ENCODE measurements around the gene TCFL5. TPM values are rescaled to one million over a fixed set of nuclear protein-coding genes. Genes with fewer than 3 reads are reported as not detected.

Gene TCFL5
- polyA plus RNA-seq, 2 donors = 2.8 to 3.5 TPM

DNA sequence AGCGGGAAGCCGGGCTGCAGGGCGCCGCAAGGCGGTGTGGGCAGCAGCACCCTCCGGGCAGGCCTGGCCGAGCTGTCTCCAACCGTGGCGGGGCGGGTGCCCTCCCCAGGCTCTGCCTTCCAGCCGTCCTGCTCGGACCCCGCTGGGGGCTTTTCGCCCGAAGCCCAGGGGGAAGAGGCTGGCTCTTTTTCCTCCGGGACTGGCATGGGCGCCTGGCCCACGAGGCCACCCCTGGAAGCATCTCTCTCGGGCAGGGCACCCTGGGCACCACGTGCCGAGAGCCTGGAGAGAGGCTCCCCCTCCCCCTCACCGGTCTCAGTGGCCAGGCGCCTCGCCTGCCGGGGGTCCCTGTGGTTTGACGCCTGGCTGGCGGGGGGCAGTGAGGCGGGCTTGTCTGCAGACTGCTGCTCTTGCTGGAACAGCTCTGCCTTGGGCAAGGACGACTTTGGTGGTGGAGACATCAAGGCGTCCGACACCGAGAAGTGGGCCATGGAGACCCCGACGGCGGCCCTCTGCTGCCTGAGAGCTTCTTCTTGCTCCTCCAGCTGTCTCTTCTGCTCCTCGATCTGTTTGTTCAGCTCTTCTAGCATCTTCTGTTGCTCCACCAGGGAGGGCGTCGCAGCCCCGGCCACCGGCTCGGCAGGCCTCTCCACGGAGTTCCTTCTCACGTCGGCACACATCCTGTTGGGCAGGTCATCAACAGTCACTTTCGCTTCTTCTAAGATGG is 19.5 kb upstream of the TCFL5 start:
- peaks cover 4 to 21% of the 10 kb centered on the region in 2 donors for H3K36me3 ChIP-seq (ENCODE audit: control insufficient read depth in 2 of 2, insufficient read depth in 2 of 2, low read length in 1 of 2)
- peaks cover 0 to 2% of the 10 kb centered on the region in 2 donors for H3K4me1 ChIP-seq (ENCODE audit: control insufficient read depth in 2 of 2, insufficient read depth in 2 of 2, low read length in 1 of 2)
- no peak overlapping the region for H3K4me3 ChIP-seq (ENCODE audit: low read depth in 1 of 2, low read length in 2 of 2)
- WGBS, 2 donors = 89 to 94% methylated on average over 40 to 45 of the region's 45 CpGs
- H3K27me3 ChIP-seq (ENCODE audit: control insufficient read depth in 1 of 2, insufficient read depth in 2 of 2, low read length in 2 of 2) = no peaks in the 10 kb centered on the region
- H3K27ac ChIP-seq (ENCODE audit: low read depth in 2 of 2, low read length in 1 of 2) = no peak overlapping the region
- H3K9me3 ChIP-seq (ENCODE audit: control insufficient read depth in 2 of 2, insufficient read depth in 1 of 2, low read depth in 1 of 2, low read length in 1 of 2) = no peaks in the 10 kb centered on the region

DNA sequence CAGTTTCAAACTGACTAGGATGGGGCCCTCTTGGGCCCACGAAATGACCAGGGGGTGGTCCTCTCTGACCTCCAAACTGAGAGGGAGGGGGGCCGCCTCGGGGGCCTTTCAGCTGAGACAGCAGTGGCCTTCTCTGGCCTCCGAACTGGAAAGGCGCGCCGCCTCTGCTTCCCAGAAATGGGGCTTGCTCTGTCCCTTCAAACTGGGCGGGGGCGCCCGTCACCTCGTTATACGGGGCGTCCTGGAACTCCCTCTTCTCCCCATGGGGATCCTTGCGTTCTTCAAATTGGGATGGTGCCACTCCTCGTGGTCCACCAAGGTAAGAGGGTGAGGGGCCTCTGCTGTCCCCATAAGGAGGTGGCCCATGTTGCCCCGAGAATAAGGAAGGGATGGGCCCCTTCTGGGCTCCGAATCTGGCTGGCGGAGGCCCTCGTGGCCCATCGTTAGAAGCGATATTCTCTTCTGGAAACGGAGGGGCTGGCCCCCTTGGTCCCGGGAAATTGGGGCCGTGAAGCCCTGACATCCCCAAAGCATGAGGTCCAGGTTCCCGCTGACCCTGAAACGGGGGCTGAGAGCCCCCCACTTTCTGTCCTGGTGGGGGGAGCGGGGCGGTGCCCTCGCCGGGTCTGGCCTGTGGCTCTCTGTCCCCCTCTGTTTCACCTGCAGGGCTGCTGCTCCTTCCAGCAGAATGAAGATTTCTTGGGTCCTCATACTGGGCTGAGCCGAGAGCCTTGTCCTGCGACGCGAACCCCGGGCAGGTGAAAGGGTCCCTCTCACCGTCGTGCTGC is 18.7 kb upstream of the TCFL5 start:
- H3K27me3 ChIP-seq (ENCODE audit: control insufficient read depth in 1 of 2, insufficient read depth in 2 of 2, low read length in 2 of 2) = no peaks in the 10 kb centered on the region
- WGBS, 2 donors = 93 to 94% methylated on average over 37 of the region's 37 CpGs
- no peak overlapping the region for H3K27ac ChIP-seq (ENCODE audit: low read depth in 2 of 2, low read length in 1 of 2)
- H3K9me3 ChIP-seq (ENCODE audit: control insufficient read depth in 2 of 2, insufficient read depth in 1 of 2, low read depth in 1 of 2, low read length in 1 of 2) = no peaks in the 10 kb centered on the region
- H3K4me1 ChIP-seq (ENCODE audit: control insufficient read depth in 2 of 2, insufficient read depth in 2 of 2, low read length in 1 of 2) = peaks cover 0 to 2% of the 10 kb centered on the region in 2 donors
- H3K4me3 ChIP-seq (ENCODE audit: low read depth in 1 of 2, low read length in 2 of 2) = no peak overlapping the region
- H3K36me3 ChIP-seq (ENCODE audit: control insufficient read depth in 2 of 2, insufficient read depth in 2 of 2, low read length in 1 of 2) = peaks cover 0 to 20% of the 10 kb centered on the region in 2 donors

- Histone ChIP-seq H3K4me1 (ENCODE audit: control insufficient read depth in 2 of 2, insufficient read depth in 2 of 2, low read length in 1 of 2) (peaks cover 0 to 2% of the 10 kb centered on the region in 2 donors), H3K9me3 (ENCODE audit: control insufficient read depth in 2 of 2, insufficient read depth in 1 of 2, low read depth in 1 of 2, low read length in 1 of 2) (no peaks in the 10 kb centered on the region), H3K4me3 (ENCODE audit: low read depth in 1 of 2, low read length in 2 of 2) (no peak overlapping the region), H3K36me3 (ENCODE audit: control insufficient read depth in 2 of 2, insufficient read depth in 2 of 2, low read length in 1 of 2) (peaks cover 0 to 20% of the 10 kb centered on the region in 2 donors), H3K27ac (ENCODE audit: low read depth in 2 of 2, low read length in 1 of 2) (no peak overlapping the region), H3K27me3 (ENCODE audit: control insufficient read depth in 1 of 2, insufficient read depth in 2 of 2, low read length in 2 of 2) (no peaks in the 10 kb centered on the region)
- 82 to 83% methylated on average over 79 to 80 of the region's 80 CpGs for WGBS, 2 donors
Observed at GRCh38 chr20:62879275-62880146, 17.9 kb upstream of the TCFL5 start.

DNA sequence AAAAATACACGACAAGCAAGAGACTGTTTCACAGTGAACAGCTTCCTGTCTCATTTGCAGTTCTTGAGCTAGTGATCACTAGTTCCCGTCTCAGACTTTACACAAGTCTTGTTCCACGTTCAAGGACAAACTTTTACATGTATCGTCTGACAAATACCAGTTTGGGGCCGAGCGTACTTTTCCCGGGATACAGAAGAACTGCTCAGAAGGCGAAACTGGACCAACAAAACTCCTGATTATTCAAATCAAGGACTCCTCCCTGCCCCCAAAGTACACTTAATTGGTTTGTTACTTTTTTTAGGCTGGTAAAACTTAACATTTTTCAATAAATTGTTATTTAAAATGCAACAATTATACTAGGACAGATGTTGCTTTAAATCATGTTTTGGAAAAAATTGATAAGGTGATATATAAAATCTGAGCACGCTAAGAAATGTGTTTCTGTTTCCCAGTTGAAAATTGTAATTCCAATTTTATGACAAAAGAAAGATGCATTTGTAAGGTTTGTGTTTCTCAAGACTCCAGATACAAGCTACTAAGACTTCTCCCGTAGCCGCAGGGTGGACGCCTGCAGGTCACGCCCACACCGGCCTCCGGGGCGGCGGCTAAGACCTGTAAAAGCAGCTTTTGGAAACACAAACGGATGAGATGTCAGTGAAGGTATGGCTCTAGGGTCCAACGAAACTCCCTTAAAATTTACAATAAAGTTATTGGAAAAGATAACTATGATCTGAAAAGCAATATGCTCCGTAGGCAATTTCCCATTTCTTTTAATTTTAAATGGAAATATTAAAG is 16.8 kb upstream of the TCFL5 start:
- Histone ChIP-seq H3K27ac (ENCODE audit: low read depth in 2 of 2, low read length in 1 of 2) (no peak overlapping the region), H3K27me3 (ENCODE audit: control insufficient read depth in 1 of 2, insufficient read depth in 2 of 2, low read length in 2 of 2) (no peaks in the 10 kb centered on the region), H3K4me1 (ENCODE audit: control insufficient read depth in 2 of 2, insufficient read depth in 2 of 2, low read length in 1 of 2) (peaks cover 0 to 2% of the 10 kb centered on the region in 2 donors), H3K4me3 (ENCODE audit: low read depth in 1 of 2, low read length in 2 of 2) (no peak overlapping the region), H3K9me3 (ENCODE audit: control insufficient read depth in 2 of 2, insufficient read depth in 1 of 2, low read depth in 1 of 2, low read length in 1 of 2) (no peaks in the 10 kb centered on the region), H3K36me3 (ENCODE audit: control insufficient read depth in 2 of 2, insufficient read depth in 2 of 2, low read length in 1 of 2) (peaks cover 0 to 20% of the 10 kb centered on the region in 2 donors)
- WGBS, 2 donors = 84 to 85% methylated on average over 20 of the region's 20 CpGs

- Histone ChIP-seq H3K27me3 (ENCODE audit: control insufficient read depth in 1 of 2, insufficient read depth in 2 of 2, low read length in 2 of 2) (no peaks in the 10 kb centered on the region), H3K9me3 (ENCODE audit: control insufficient read depth in 2 of 2, insufficient read depth in 1 of 2, low read depth in 1 of 2, low read length in 1 of 2) (no peaks in the 10 kb centered on the region), H3K27ac (ENCODE audit: low read depth in 2 of 2, low read length in 1 of 2) (peak overlapping the region; percentile 1 to 30), H3K4me1 (ENCODE audit: control insufficient read depth in 2 of 2, insufficient read depth in 2 of 2, low read length in 1 of 2) (peaks cover 0 to 2% of the 10 kb centered on the region in 2 donors), H3K4me3 (ENCODE audit: low read depth in 1 of 2, low read length in 2 of 2) (no peak overlapping the region), H3K36me3 (ENCODE audit: control insufficient read depth in 2 of 2, insufficient read depth in 2 of 2, low read length in 1 of 2) (peaks cover 0 to 20% of the 10 kb centered on the region in 2 donors)
- 61 to 63% methylated on average over 48 of the region's 48 CpGs for WGBS, 2 donors
Observed at GRCh38 chr20:62876902-62877816, 15.5 kb upstream of the TCFL5 start.

DNA sequence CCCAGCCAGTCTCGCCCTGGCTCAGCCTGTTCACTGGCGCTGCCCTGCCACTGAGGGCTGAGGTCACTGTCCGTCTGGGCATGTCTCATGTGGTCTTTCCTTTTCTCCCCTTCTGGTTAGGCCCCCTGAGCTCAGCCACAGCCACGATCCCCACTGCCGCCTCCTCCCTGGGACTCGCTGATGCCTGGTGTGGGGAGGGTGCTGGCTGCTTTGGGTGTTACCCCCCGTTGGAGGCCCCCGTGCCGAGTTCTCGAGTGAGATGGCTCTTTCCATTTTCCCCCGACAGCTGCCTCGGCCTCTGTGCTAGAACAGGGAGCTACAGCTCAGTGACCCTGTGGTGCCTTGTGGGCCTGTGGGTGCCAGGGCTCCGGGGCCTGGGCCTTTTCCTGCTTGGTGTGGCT is 14.9 kb upstream of the TCFL5 start:
- H3K9me3 ChIP-seq (ENCODE audit: control insufficient read depth in 2 of 2, insufficient read depth in 1 of 2, low read depth in 1 of 2, low read length in 1 of 2) = no peaks in the 10 kb centered on the region
- H3K4me3 ChIP-seq (ENCODE audit: low read depth in 1 of 2, low read length in 2 of 2) = no peak overlapping the region
- WGBS, 2 donors = 53 to 75% methylated on average over 12 to 13 of the region's 13 CpGs
- H3K36me3 ChIP-seq (ENCODE audit: control insufficient read depth in 2 of 2, insufficient read depth in 2 of 2, low read length in 1 of 2) = peaks cover 0 to 14% of the 10 kb centered on the region in 2 donors
- H3K27ac ChIP-seq (ENCODE audit: low read depth in 2 of 2, low read length in 1 of 2) = peak overlapping the region; percentile 1 to 30
- H3K4me1 ChIP-seq (ENCODE audit: control insufficient read depth in 2 of 2, insufficient read depth in 2 of 2, low read length in 1 of 2) = peaks cover 0 to 2% of the 10 kb centered on the region in 2 donors
- no peaks in the 10 kb centered on the region for H3K27me3 ChIP-seq (ENCODE audit: control insufficient read depth in 1 of 2, insufficient read depth in 2 of 2, low read length in 2 of 2)

DNA sequence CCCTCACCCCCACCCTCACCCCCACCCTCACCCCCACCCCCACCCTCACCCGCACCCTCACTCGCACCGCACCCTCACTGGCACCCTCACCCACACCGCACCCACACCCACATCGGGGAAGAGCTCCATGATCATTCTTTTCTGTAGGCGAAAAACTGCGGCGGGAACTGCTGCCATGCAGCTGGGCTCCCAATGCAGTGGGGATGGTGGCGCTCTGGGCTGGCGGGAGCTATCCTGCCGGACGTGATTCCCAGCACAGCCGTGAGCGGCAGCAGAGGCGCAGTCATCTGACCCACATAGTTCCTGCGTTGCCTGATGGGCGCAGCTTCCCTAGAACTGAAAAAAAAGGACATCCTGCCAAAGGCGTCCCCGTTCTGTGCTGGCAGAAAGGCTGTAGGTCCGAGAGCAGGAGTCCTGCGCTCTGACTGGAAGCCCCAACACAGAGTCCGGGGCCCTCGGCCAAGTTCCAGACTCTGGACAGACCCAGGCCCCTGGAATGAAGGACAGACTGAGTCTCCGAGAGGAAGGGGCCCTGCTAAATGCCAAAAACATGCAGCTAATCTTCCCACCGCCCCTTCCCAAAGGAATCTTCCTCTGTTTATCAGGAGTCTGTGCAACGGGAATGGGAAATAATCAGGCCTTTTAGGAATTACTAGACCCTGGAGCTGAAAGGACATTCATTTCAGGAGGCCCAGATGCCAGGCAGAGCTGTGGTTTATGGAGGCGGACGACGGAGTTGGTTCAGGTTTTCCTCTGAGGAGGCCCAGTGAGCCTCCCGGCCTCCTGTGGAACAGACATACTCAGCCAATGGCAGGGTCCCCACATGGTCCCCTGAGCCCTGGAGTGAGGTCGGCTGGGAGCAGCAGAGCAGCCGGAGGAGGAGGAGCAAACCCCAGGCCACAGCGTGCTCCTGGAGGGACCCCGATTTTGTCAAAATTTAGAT is 14.1 kb upstream of the TCFL5 start:
- H3K27me3 ChIP-seq (ENCODE audit: control insufficient read depth in 1 of 2, insufficient read depth in 2 of 2, low read length in 2 of 2) = no peaks in the 10 kb centered on the region
- H3K4me3 ChIP-seq (ENCODE audit: low read depth in 1 of 2, low read length in 2 of 2) = no peak overlapping the region
- peak overlapping the region; percentile 13 to 43 for H3K27ac ChIP-seq (ENCODE audit: low read depth in 2 of 2, low read length in 1 of 2)
- H3K4me1 ChIP-seq (ENCODE audit: control insufficient read depth in 2 of 2, insufficient read depth in 2 of 2, low read length in 1 of 2) = peaks cover 0 to 2% of the 10 kb centered on the region in 2 donors
- peaks cover 0 to 6% of the 10 kb centered on the region in 2 donors for H3K36me3 ChIP-seq (ENCODE audit: control insufficient read depth in 2 of 2, insufficient read depth in 2 of 2, low read length in 1 of 2)
- WGBS, 2 donors = 35 to 42% methylated on average over 33 to 34 of the region's 34 CpGs
- no peaks in the 10 kb centered on the region for H3K9me3 ChIP-seq (ENCODE audit: control insufficient read depth in 2 of 2, insufficient read depth in 1 of 2, low read depth in 1 of 2, low read length in 1 of 2)
